HG03460 (cell line): ENCODE measurements around the gene ISM1.

Source experiments
- ATAC-seq: cut with Tn5 transposase; IDR thresholded peaks from one replicate; pipeline ENCODE4 v1.9.1; 2021; ENCODE audit not compliant: unreplicated experiment

Gene ISM1

DNA sequence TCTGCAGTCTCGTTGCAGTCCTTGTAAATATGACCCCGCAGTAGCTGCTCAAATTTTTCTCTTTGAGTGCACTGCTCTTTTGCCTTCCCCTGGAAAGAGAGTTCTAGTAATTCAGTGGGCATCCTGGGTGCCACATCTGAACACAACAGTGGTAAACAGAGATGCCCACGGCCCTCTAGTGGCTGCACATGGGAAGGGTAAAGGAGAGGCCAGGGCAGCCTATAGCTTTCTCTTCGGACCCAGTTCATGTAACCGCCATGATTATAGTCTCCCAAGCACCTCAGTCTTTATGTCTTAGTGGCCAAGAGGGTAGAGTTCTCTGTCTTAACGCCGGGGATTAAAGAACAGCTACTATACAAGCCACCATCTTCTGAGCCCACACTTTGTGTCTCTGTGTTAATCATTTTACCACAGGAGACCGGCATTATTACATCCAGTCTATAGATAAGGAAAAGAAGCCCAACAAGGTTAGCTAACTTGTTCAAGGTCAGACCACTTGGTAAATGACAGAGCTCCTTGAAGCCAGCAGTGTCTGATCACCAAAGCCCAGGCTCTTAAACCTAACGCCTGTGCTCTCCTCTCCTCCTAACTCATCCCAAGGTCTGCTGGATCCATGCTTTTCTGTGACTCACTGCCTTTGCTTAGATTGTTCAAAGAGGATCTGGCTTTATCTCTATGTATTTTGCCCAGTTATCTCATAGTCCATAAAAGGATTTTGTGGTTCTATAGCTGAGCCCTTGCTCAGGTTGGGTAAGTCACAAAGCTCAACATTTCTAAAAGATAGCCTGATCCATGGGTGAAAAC is 81.8 kb downstream of the ISM1 start:
- ATAC-seq, result peak; percentile 88

DNA sequence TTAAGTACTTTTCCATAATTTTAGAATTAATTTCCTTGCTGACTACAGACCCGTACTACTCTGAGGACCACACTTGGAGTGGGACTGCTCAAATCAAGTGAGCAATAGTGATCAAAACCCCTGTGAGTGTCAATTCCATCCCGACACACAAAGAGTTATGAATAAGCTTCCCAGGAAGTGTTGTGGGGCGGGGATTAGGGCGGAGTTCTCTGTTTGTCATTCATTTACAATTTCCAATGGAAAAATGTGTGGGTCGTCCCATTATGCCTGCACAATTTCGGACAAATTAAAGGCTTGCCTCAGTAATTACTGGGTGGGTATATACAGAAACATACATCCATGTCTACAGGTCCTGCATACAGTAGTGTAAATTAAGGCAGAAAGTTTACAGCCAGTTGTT is 84.2 kb downstream of the ISM1 start:
- ATAC-seq, result no peak

DNA sequence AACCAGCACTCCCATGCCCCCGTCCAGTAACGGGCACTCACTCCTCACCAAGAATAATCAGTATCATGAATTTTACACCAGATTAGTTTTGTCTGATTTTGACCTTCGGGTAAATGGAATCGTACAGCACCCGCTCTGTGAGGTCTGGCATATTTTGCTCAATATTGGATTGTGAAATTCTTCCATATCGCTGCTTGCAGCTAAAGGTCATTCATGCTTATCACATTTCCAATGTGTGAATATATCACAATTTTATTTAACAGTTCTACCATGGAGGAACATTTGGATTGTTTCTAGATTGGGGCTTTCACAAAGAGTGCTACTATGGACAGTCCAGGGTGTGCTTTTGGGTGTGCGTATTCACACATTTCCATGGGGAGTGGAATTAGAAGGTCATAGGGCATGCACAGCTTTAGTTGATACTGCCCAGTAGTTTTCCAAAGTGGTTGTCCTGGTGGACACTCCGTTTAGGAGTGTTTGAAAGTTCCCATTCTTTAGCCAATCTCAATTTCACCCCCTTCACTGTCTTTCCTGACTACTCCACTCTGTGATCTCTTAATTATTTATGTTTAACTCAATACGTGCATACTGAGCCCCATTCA is 86.6 kb downstream of the ISM1 start:
- ATAC-seq, result no peak

DNA sequence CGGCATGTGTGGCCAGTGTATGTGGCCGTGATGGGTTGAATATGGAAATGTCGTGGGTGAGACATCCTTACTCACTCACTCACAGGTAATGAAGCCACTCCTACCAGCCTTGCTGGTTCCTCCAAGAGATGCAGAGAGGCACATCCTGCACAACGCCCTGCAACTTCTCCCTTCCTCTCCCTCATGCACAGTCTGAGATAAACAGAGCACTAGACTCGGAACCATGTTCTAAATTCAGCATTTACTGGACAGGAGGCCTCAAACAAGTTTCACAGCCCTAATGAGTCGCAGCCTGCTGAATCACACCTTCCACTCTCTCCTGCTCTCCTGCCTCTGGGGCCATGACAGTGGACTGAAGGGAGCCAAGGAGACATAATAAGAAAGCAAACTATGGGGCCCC is 91.2 kb downstream of the ISM1 start:
- ATAC-seq, result no peak

DNA sequence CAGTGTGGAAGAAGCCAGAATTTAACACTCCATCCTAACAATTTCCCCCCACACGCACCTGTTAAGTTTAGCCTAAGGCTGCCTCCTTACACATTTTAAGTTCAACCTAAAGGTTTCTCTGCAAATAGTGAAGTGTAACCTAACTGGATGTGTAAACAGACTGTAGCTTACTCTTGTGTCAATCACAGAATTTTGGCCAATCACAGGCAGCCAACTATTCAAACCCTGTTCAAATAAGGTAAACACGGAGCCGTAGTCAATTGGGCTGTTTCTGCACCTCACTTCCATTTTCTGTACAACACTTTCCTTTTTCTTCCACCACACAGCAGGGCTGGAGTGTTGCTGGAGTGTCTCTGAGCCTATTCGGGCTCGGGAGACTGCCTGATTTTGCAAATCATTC is 92.1 kb downstream of the ISM1 start:
- ATAC-seq, result no peak

DNA sequence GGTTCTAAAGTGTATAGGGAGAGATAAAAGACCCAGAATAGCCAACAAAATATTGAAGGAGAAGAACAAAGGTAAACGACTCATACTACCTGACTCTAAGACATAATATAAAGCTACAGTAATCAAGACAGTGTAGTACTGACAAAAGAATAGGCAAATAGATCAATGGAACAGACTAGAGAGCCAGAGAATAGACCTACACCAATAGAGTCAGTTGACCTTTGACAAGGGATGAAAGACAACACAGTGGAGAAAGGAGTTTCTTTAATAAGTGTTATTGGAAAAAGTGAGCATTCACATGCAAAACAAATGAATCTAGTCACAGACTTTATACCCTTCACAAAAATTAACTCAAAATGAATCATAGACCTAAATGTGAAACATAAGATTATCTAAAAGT is 96.4 kb downstream of the ISM1 start:
- ATAC-seq, result no peak

DNA sequence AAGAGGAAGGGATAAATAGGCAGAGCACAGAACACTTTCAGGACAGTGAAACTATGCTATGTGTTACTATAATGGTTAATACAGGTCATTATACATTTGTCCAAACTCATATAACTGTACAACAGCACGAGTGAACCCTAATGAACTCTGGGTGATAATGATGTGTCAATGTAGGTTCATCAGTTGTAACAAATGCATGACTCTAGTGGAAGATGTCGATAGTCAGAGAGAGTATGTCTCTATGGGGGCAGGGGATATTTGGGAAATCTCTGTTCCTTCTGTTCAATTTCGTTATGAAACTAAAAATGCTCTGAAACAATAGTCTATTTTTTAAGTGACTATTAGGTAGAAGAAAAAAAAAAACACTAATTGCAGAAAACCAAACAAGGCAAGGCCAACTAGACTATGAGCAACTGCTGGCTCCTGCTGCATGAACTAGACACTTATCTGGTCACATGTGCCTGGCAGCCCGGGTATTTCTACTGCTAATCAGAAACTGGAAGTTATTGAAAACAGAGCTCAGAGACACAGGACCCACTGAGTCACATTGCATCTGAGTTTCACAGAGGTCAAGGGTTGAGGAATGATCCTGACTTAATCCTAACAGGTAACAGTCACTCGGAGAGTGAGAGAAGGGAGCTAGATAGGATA is 97.9 kb downstream of the ISM1 start:
- ATAC-seq, result no peak

DNA sequence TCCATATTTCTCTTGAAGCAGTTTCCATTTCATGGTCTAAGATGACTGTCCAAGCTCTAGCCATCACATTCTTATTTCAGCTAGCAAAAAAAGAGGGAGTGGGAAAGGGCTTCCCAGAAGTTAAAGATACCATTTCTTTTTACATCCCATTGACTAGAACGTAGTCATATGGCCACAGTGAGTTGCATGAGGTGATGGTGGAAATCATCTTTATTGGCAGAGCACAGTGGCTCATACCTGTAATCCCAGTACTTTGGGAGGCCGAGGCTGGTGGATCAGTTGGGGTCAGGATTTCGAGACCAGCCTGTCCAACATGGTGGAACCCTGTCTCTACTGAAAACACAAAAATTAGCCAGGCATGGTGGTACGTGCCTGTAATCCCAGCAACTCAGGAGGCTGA is 99.6 kb downstream of the ISM1 start:
- ATAC-seq, result no peak

DNA sequence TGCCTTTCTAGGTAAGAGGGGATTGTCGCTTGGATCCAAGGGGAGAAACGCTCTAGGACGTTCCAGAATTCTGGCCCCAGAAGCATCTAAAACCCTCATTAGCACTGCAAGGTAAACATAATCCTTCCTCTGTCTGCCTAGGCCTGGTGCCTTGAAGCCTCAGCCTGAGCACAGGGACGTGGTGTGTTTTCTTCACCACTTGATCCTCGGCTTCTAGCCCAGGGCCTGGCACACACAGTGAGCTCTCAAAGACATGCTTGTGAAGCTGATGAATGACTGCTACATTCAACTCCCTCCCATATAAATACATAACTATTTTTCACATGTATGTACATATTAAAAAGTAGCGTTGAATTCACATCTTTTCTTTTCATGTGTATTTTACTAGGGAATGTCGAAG is 100.3 kb downstream of the ISM1 start:
- no peak for ATAC-seq

DNA sequence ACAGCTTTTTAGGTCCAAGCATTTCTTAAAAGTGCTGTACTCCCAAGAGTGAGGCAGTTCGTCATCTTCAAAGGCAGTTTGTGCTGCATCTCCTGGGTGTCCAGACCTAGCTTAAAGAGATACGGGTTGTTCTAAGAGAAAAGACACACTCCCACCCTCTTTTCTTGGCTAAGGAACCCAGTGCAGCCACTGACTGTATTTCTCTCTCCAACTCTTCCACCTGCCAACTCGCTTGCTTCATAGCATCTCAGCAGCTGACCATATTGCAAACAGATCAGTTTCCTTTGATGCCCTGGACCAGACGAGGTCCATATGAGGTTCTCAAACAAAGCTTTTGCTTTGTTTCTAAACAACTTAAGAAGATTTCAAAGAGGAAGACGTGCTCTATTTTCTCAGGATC is 101.1 kb downstream of the ISM1 start:
- no peak for ATAC-seq

DNA sequence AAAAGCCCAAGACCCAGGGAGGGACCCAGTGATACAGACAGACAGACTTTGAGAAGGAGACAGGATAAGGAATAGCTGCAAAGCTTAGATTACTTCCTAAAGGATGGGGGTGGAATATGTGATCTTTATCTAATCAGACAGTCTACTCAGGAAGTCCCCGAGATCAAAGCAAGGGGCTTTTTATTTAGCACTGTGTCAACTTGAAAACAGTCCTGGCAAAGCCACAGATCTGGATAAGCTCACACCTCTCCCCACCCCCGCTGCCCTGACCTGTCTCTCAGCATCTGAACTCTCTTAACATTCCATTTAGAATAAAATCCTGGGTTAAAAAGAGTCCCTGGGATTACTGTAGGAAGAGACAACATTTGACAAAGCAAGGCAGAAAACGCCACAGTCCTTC is 101.5 kb downstream of the ISM1 start:
- no peak for ATAC-seq

DNA sequence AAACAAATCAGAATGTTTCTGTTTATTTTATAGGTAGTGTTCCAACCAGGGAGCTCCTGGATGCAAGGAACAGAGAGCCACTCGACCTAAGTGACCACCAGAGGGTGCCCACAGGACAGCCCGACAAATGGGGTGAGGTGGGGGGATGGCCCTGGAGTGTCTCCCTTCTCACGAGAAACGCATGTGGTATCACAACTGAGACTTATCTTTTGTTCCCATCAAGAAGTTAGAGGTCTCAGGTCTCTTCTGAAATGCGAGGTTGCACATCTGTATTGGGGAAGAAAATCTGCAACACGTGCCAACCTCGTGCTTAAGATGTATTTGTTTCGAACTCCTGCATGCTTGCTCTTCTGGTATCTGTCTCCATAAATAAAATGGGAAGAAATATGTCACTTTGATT is 104.0 kb downstream of the ISM1 start:
- no peak for ATAC-seq

DNA sequence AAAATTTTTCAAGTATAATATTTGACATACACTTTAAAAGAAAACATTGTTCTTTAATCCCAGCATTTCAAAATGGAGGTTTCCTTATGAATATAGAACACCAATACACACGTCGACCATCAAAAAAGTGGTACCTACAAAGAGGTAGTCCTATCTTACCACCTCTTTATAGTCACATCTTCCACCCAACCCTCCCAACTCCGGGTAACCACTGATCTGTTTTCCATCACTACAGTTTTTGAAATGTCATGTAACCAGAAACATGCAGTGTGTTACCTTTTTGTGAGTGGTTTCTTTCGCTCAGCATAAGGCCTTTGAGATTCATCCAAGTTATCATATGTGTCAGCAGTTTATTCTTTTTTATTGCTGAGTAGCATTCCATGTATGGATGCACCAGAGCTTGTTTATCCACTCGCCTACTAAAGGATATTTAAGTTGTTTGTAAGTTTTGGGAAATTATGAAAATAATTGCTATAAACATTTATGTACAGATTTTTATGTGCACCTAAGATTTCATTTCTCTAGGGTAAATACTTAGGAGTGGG is 104.8 kb downstream of the ISM1 start:
- ATAC-seq, result no peak

DNA sequence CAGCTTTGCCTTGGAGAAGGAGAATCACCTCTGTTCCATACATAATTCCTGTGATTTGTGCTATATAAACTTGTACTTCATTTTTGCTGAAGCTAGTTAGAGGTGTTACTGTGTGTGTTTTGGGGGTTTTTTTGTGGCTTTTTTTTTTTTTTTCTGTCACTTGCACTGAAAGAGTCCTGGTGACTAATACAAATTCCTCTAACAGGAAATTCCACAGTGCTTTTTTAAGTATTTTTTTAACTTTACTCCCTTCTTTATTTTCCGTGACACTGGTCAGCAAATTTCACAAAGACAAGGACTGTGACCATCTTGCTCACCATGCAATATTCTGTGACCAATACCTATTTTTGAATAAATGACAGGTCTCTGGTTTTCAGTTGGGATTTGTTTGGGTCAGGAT is 110.5 kb downstream of the ISM1 start:
- no peak for ATAC-seq

DNA sequence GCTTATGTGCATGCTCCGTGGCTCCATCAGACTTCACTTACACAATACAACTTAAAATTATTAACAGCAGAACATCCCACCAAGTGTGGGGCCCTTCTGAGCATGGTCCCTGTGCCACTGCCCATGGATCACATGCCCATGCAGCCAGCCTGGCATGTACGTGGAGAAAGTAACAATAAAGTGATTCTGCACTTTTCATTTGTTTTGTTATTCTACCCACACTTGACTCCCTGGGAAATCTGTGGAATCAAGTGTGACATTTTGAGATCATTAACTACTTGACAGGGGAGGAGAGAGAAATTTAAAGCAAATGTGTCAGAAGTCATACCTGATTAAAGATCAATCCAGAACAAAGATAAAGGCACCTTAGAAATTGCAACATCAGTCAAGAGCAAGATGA is 112.0 kb downstream of the ISM1 start:
- ATAC-seq, result no peak

DNA sequence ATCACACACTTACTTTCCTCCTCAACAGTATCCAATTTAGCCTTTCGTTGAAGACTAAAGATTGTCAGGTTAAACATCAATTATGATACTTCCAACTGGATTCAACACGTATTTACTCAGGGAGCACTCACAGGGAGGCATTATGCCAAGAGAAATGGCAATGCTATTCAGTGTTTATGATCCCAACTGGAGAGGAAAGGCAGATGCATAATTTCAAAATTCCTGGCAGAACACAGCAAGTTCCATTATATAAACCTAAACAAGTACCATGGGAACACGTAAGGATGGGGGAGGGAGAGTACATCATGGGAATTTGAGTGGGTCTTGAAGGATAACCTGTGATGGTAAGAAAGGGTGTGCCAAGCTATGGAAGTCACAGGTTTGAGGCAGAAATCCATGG is 112.7 kb downstream of the ISM1 start:
- ATAC-seq, result no peak

DNA sequence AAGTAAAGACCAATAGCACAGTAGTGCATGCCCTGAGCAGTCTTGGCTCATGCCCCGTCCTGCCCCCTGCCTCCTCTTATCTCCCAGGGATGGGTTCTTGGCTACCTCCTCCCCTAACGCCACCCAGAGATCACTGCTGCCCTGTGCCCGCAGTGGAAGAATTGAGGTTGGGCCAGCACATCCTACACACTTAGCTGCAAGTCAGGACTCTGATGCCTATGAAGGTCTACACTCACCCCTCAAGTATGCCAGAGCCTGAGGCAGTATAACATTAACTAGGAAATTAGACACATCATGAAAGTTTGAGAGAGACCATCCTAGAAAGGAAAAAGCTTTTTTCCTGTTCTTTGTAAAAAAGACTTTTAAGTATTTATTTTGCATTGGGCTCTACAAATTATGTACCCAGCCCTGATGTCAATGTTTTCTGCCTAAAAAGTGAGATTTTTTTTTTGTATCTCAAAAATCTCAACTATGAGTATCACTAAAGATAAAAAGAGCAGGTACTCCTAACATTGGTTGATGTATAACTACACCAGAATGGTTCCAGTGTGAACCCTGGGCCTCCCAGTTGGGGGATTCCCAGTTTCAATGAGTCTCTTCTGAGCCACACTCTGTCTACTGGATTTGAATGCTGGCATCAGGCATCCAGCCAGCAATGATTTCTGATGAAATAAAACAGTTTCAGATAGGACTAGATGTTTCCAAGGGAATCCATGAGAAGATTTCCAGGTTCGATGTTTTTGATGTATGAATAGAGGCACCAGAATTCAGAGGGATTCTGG is 115.4 kb downstream of the ISM1 start:
- peak; percentile 73 for ATAC-seq

DNA sequence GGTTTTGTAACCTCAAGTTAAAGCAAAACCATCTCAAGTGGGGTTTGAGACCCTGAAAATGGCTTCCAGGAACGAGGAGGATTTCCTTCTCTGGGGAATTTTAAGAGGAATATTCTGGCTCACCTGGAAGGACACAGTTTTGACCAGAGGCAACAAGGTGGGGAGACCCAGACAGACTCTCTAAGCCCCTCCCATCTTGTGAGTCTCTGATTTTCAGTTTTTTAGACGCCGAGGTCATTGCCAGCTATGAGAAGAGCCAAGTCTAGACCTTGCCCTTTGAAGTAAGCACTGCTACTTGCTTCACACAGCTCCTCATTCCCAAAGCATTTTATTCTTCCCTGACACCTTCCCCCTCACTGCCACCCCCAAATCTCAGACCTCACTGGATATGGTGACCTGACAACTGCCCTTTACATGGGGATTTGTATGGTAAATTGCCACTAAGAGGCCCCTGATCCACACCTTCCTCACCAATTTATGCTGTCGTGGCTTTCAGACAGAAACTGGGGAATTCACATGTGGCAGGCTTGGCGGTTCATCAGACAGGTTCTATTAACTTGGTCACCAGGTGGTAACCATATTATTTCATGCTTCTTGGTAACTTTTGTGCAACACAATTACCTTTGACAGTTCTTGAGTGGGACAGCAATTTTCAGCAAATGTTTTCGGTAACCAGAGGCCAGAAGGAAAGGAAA is 116.2 kb downstream of the ISM1 start:
- ATAC-seq, result no peak

DNA sequence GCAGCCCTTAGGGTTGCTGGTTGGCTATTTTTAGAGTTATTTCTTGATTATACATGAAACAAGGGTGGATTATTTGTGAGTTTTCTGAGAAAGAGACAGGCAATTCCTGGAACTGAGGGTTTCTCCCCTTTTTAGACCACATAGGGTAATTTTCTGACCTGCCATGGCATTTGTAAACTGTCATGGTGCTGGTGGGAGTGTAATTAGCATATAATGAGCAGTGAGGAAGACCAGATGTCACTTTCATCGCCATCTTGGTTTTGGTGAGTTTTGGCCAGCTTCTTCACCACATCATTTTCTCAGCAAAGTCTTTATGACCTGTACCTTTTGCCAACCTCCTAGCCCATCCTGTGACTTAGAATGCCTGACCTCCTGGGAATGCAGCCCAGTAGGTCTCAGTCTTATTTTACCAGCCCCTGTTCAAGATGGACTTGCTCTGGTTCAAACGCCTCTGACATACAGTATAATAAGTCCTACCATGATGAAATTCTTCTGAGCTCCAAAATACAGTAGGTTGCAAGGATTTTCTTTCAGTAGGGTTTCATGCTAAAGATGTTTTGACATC is 117.1 kb downstream of the ISM1 start:
- ATAC-seq, result no peak

DNA sequence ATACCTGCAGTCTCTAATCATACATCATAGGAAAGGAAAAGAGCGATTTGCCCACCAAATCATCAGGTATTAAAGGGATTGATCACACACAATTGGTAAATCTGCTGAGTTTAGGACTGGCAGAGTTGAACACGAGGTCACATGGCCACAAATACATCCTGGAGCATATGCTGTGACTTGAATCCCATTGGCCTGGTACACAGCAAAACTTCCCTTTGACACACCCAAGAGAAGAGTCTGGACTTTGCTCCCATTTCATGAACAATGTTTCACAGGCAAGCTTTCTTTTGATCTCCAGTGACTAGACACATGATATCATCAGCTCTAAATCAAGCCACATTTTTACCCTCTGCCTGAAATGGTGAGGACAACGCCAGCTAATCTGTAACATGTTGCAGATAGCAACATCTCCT is 117.9 kb downstream of the ISM1 start:
- ATAC-seq, result no peak
